ENCODE results near the gene CLCN7. TPM values are rescaled to one million over a fixed set of nuclear protein-coding genes. Genes with fewer than 3 reads are reported as not detected.

CLCN7 gene
- total RNA-seq, 2 experiments from 2014 or later: 31.7 to 34.5 TPM

DNA sequence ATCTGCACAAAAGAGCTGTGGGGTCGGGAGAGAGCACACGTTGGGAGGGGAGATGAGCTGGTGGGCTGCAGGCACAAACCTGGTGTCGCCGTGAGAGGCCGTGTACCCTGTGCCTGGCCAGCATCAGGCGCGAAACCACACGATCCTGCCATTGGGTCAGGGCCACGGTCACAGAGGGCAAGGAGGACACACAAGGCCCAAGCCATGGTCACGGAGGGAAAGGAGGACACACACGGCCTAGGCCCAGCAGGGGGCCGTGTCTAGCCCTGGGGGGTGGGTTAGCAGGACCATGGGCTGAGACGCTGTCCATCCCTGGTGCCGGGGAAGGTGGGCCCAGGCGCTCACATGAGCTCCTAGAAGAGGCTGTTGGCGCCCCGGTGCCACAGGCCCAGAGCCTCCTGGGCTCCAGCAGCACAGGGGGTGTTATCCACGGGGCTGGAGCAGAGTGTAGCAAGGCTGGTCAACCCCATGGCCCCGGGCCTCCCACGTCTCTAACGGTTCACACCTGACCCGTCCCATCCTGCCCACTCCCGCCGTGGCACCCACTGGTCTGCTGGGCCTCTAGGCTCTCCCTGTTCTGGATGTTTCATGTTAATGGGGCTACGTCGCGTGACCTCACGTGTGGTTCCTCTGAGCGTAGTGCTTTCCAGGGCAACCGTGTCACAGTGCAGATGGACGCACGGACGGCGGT lies 23.0 kb downstream of the CLCN7 start:
- Mint-ChIP-seq H3K4me3 (no peak overlapping the region), H3K27me3 (ENCODE audit: low read depth) (no peaks in the 10 kb centered on the region), H3K4me1 (ENCODE audit: low read depth) (peaks cover 3% of the 10 kb centered on the region), H3K27ac (no peak overlapping the region), H3K36me3 (ENCODE audit: low read depth) (peaks cover 7% of the 10 kb centered on the region), H3K9me3 (no peaks in the 10 kb centered on the region)
- intact Hi-C loops (cut with micrococcal nuclease): no loop called here
- no peak for DNase-seq
- CTCF ChIA-PET: no interaction called here

DNA sequence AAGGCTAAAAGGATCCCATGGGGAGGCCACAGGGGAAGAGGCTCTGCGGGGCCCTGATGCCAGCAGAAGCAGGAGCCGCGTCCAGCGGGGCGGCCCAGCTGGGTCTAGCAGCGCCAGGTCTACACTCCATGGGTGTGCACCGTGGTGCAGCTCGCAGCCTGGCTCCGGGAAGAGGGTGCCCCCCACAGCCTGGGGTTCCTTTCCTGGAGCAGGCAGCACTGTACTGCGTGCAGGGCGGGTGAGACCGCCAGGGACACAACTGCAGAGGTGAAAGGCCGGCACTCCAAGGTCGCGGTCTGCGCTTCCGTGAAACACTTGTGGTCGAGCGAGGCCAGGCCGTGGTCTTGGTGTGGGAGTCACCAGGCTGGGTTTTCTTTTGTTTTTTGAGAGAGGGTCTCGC lies 24.0 kb downstream of the CLCN7 start:
- no peaks in the 10 kb centered on the region for H3K27me3 Mint-ChIP-seq (ENCODE audit: low read depth)
- CTCF ChIA-PET: no interaction called here

DNA sequence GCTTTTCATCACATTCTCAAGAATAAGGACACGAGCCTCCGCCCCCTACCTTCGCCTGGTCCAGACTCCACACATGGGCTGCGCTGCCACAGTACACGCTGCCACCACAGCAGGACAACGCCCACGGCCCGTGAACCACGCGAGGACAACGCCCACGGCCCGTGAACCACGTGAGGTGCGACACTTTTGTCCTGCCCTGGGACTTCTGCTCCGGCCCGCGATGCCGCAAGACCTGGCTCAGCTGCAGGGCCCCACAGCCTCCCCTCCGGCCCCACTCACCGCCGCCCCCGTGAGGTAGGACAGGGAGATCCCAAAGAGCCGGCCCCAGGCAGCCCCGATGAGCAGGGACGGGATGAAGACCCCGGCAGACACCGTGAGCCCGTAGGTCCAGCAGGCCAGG lies 24.6 kb downstream of the CLCN7 start:
- H3K27ac Mint-ChIP-seq: no peak overlapping the region
- H3K27me3 Mint-ChIP-seq (ENCODE audit: low read depth): no peaks in the 10 kb centered on the region
- no peak overlapping the region for H3K4me3 Mint-ChIP-seq
- intact Hi-C loops (cut with micrococcal nuclease): no loop called here
- no peak for DNase-seq
- peaks cover 3% of the 10 kb centered on the region for H3K4me1 Mint-ChIP-seq (ENCODE audit: low read depth)
- peaks cover 7% of the 10 kb centered on the region for H3K36me3 Mint-ChIP-seq (ENCODE audit: low read depth)
- H3K9me3 Mint-ChIP-seq: no peaks in the 10 kb centered on the region
- CTCF ChIA-PET: no interaction called here

More for the DNA sequence above, 24.0 kb downstream of the CLCN7 start:
- no peak overlapping the region for H3K4me3 Mint-ChIP-seq
- no peaks in the 10 kb centered on the region for H3K9me3 Mint-ChIP-seq
- peaks cover 3% of the 10 kb centered on the region for H3K4me1 Mint-ChIP-seq (ENCODE audit: low read depth)
- no peak for DNase-seq
- no peak overlapping the region for H3K27ac Mint-ChIP-seq
- intact Hi-C loops (cut with micrococcal nuclease): no loop called here
- H3K36me3 Mint-ChIP-seq (ENCODE audit: low read depth): peaks cover 7% of the 10 kb centered on the region

DNA sequence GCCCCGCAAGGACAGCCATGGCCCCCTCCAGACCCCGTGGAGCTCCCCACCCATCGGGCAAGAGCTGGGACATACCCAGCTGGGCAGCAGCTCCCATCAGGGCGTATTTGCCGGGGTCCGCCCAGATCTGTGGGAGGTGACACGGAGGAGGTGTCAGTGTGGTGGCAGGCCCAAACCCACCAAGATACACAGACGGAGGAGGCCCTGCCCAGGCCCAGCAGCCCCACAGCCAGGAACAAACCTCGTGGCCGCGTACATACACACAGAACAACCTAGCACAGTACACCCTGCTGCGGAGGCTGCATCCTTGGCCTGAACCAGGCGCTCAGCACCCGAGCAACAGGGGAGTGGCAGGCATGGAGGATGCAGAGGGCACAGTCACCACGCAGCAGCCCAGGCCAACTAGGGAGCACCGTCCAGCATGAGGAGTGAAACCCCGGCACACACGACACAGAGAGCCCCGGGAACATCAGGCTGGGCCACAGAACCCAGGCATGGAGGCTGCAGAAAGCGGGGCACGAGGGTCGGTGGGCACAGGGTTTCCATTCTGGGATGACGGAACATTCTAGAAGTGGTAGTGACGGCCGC lies 25.5 kb downstream of the CLCN7 start:
- CTCF ChIA-PET: no interaction called here
- DNase-seq: no peak
- H3K36me3 Mint-ChIP-seq (ENCODE audit: low read depth): peaks cover 6% of the 10 kb centered on the region
- no peak overlapping the region for H3K27ac Mint-ChIP-seq
- peaks cover 2% of the 10 kb centered on the region for H3K4me1 Mint-ChIP-seq (ENCODE audit: low read depth)
- H3K27me3 Mint-ChIP-seq (ENCODE audit: low read depth): no peaks in the 10 kb centered on the region
- no peak overlapping the region for H3K4me3 Mint-ChIP-seq
- no peaks in the 10 kb centered on the region for H3K9me3 Mint-ChIP-seq
- intact Hi-C loops (cut with micrococcal nuclease): no loop called here

DNA sequence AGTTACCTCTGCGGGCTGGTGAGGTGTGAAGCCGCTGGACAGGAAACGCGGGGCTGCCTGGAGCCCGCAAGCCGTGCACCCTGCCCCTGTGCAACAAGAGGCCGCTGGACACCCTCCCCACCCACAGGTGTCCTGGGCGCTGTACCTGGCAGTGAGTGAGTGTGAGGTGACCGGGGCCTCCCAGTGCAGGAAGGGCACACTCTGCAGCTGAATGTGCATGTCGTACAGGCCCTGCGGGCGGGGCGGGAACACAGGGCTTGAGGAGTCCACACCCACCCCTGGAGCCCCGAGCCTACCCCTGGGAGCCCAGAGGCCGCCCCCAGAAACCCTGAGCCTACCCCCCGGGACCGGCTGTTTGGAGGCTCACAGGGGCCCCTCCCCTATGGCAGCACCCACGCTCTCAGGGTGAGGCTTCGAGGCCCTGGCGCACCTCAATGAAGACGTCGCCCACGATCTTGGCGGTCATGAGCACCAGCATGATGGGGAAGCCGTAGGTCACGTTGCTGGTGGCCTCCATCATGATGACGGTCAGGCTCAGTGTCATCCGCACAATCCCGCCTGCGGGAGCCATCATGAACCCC lies 26.2 kb downstream of the CLCN7 start:
- no peak overlapping the region for H3K27ac Mint-ChIP-seq
- H3K9me3 Mint-ChIP-seq: no peaks in the 10 kb centered on the region
- DNase-seq: no peak
- CTCF ChIA-PET: no interaction called here
- peaks cover 6% of the 10 kb centered on the region for H3K36me3 Mint-ChIP-seq (ENCODE audit: low read depth)
- no peaks in the 10 kb centered on the region for H3K4me1 Mint-ChIP-seq (ENCODE audit: low read depth)
- no peak overlapping the region for H3K4me3 Mint-ChIP-seq
- intact Hi-C loops (cut with micrococcal nuclease): no loop called here
- H3K27me3 Mint-ChIP-seq (ENCODE audit: low read depth): no peaks in the 10 kb centered on the region

DNA sequence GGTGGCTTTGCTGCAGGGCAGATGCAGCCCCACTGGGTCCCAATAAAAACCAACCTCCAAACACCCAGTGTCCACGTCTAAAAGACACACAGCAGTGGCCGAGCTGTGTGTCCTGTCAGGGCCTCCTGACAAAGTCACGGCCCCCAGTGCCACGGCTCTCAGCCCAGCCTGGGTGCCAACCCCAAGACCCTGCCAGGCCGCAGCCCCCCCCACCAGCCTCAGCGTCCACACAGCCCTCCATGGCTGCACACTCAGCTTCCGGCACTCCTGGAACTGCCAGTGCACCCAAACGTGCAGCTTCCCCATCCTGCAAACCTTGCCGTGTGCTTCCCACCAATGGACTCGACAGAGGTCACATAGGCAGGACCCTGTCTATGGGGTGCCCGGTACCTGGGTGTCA lies 26.9 kb downstream of the CLCN7 start:
- no peaks in the 10 kb centered on the region for H3K4me1 Mint-ChIP-seq (ENCODE audit: low read depth)
- intact Hi-C loops (cut with micrococcal nuclease): no loop called here
- H3K27ac Mint-ChIP-seq: no peak overlapping the region
- peaks cover 6% of the 10 kb centered on the region for H3K36me3 Mint-ChIP-seq (ENCODE audit: low read depth)
- no peaks in the 10 kb centered on the region for H3K9me3 Mint-ChIP-seq
- no peak for DNase-seq
- no peak overlapping the region for H3K4me3 Mint-ChIP-seq
- CTCF ChIA-PET: no interaction called here
- no peaks in the 10 kb centered on the region for H3K27me3 Mint-ChIP-seq (ENCODE audit: low read depth)

DNA sequence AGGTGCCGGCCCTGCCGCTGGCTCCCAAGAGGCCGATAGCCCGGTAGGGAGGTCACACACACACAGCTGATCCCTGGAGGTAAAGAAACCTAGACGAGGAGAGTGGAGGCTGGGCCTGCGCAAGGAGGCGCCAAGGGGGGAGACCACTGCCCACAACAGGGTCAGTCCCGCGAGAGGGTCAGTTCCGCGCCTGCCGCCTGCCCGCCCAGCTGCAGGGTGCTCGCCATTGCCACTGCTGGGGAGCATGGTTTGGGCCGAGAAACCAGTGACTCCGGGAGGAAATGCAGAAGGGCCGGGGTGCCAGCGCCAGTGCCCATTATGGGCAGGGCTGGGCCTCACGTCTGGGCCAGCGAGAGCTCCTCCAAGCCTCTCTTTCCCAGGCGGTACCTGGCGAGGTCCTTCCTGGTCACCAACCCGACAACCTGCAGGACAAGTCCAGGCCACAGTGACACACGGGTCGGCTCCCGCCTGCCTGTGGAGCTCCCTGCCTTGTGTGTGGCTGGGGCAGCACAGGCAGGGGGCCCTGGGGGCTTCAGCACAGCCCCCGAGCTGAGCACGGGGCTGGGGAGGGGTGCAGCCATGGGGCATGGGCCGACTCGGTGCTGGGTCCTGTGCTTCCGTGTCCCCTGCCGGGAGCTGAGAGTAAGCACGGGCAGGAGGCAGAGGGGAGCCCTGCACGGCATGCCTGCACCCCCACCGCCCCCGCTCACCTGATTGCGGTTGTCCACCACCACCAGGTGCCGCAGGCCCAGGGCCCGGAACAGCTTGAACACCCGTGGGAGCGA lies 28.3 kb downstream of the CLCN7 start:
- Mint-ChIP-seq H3K27ac (no peak overlapping the region), H3K9me3 (no peaks in the 10 kb centered on the region), H3K27me3 (ENCODE audit: low read depth) (no peaks in the 10 kb centered on the region), H3K36me3 (ENCODE audit: low read depth) (peaks cover 6% of the 10 kb centered on the region), H3K4me3 (no peak overlapping the region), H3K4me1 (ENCODE audit: low read depth) (no peaks in the 10 kb centered on the region)
- DNase-seq: no peak
- CTCF ChIA-PET: no interaction called here
- intact Hi-C loops (cut with micrococcal nuclease): no loop called here

DNA sequence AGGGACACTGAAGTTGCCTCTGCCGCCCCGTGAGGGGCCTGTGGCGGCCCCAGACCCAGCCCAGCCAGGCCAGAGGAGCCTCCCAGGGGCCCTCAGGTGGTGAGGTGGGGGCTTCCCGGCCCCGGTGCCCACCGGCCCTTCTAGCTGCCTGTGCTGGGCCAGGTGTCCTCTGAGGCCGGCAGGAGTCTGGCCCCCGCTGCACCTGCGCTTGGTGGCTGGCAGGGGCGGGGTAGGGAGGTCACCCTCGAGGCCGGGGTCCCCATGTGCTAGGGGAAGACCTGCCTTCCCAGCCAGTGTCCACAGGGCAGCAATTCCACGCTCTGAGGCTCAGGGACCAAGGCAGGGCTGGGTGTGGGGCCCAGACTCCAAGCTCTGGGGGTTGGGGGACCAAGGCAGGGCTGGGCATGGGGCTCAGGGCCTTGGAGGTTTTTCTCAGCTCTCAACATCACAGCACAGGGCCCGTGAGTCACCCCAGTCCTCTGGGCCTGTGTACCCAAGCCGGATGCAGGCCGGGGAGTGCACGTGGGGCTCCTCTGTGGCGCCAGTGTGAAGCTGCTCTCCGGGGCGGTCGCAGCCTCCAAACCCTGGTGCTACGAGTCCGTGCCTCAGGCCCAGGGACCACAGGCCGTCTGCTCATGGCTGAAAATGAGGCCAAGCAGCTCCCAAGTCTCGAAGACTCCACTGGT lies 29.2 kb downstream of the CLCN7 start:
- Mint-ChIP-seq H3K9me3 (no peaks in the 10 kb centered on the region), H3K4me1 (ENCODE audit: low read depth) (no peaks in the 10 kb centered on the region), H3K36me3 (ENCODE audit: low read depth) (peaks cover 6% of the 10 kb centered on the region), H3K4me3 (no peak overlapping the region), H3K27ac (no peak overlapping the region), H3K27me3 (ENCODE audit: low read depth) (no peaks in the 10 kb centered on the region)
- intact Hi-C loops (cut with micrococcal nuclease): no loop called here
- CTCF ChIA-PET: no interaction called here
- no peak for DNase-seq

DNA sequence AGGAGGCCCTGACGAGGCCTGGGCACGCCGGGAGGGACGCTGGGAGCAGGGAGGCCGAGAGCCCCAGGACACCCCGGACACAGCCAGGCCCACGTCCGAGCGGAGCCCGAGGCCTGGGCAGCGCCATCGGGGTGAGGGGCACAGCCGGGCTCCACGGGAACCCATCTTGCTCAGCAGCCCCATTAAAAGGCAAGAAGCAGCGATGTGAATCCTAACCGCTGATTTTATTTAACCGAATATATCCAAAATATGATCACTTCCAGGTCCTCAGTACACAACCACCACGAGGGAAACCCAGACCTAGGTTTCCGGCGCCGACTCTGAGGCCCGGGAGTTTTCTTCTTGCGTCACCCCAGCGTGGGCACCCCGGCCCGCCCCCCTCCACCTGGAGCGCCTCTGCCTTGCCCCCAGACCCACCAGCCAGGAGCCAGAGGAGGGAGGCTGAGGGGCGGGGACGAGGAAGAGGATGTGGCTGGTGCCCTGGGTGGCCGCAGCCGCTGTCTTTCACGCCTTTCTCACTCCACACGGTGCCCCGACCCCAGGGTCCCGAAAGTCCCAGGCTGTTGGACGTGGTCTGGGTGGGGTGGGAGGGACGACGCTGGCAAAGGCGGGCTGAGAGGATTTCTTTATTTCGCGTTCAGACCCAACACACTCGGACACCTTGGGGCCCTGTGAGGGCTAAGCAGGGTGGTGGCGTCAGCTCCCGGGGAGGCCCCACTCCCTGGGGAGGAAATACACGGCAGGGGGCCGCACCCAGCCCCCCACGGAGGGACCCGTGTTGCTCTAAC lies 29.9 kb downstream of the CLCN7 start:
- Mint-ChIP-seq H3K27ac (no peak overlapping the region), H3K4me3 (no peak overlapping the region), H3K36me3 (ENCODE audit: low read depth) (peaks cover 3% of the 10 kb centered on the region), H3K27me3 (ENCODE audit: low read depth) (no peaks in the 10 kb centered on the region), H3K9me3 (no peaks in the 10 kb centered on the region), H3K4me1 (ENCODE audit: low read depth) (no peaks in the 10 kb centered on the region)
- CTCF ChIA-PET: no interaction called here
- intact Hi-C loops (cut with micrococcal nuclease): no loop called here
- no peak for DNase-seq

DNA sequence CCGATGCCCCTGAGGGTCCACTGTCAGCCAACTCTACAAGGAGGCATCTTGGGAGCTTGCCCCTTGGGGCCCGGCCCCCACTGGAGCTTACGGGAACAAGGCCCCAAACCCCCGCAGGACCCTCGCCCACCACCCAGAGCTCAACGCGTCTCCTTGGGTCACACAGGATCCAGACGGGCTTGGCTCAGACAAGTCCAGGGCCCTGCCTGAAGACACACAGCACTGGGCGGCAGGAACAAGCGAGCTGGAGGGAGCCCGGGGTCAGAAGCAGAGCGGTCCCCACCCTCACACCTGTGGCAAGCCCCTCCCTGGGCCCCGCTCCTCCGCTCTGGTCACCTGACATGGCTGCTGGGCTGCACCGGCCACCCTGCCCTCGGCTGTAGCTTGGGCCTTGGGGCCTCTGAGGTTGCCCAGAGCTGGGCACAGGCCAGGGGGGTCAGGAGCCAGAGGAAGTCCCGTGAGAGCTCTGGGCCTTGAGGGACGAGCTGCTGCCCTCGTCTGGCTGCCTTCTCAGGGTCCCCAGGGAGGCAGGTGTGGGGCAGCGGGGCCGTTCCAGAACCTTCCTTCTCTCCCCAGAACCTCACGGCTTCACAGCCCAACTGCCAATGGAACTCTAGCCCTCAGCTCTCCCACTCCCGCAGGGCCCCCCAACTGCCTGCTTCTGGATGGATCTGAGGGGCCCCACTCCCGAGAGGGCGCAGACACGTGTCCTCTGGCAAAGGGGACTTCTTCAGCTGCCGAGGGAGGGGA lies 30.7 kb downstream of the CLCN7 start, which contains the start of gene CCDC154:
CCDC154 (minus strand) TSS at position 577 of the 750 bp plus-strand sequence; CDS start at position 343, 234 bp downstream.
- no peaks in the 10 kb centered on the region for H3K27me3 Mint-ChIP-seq (ENCODE audit: low read depth)
- CTCF ChIA-PET: no interaction called here
- intact Hi-C loops (cut with micrococcal nuclease): no loop called here
- H3K9me3 Mint-ChIP-seq: no peaks in the 10 kb centered on the region
- no peak within 1 kb of the TSS for H3K4me3 Mint-ChIP-seq
- H3K4me1 Mint-ChIP-seq (ENCODE audit: low read depth): no peaks in the 10 kb centered on the region
- no peak for DNase-seq
- no peaks in the 10 kb centered on the region for H3K36me3 Mint-ChIP-seq (ENCODE audit: low read depth)
- H3K27ac Mint-ChIP-seq: no peak within 1 kb of the TSS

DNA sequence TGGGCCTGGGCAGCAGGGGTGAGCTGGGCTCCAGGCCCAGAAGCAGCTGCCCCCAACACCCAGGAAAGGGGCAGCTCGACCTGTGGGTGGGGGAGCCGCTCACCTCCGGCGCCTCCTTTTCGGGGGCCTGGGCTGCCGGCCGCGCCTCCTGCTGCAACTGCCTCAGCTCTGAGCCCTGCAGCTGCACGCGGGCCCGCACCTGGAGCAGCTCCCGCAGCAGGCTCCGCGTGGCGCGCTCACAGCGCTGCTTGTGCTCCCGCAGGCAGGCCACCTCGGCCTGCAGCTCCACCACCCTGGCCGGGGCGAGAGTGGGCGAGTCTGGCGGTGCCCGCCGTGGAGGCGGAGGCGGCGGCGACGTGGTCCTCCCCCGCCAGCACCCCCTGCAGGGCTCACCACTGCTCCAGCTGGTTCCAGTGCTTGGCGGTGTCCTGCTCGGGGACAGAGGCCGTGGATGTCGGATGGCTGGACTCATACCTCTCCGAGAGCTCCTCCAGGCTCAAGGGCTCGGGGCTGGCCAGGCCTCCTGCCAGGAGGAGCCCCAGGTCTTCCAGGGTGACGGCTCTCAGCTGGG lies 31.3 kb downstream of the CLCN7 start:
- intact Hi-C loops (cut with micrococcal nuclease): no loop called here
- no peaks in the 10 kb centered on the region for H3K36me3 Mint-ChIP-seq (ENCODE audit: low read depth)
- H3K9me3 Mint-ChIP-seq: no peaks in the 10 kb centered on the region
- no peaks in the 10 kb centered on the region for H3K27me3 Mint-ChIP-seq (ENCODE audit: low read depth)
- no peaks in the 10 kb centered on the region for H3K4me1 Mint-ChIP-seq (ENCODE audit: low read depth)
- CTCF ChIA-PET: no interaction called here
- no peak overlapping the region for H3K4me3 Mint-ChIP-seq
- DNase-seq: no peak
- H3K27ac Mint-ChIP-seq: no peak overlapping the region
